A549 treated with DMSO at 1 μM for 4 hours (cell line): ENCODE measurements around the gene CCNQ. TPM values are rescaled to one million over a fixed set of nuclear protein-coding genes. Genes with fewer than 3 reads are reported as not detected.

Experiments used
- total RNA-seq: library from RNA; stranded (reverse); fragments of 200-300 nt; extraction: Qiagen RNA extraction; gene quantifications from 5 replicates; pipeline ENCODE4 v1.2.3, GENCODE V29; 2022; ENCODE audit warnings: low read depth

The CCNQ gene
- 37.2 to 55.3 TPM (median 50.7 TPM) in 5 replicates for total RNA-seq

GRCh38 chrX:153598541-153599191, at the start of gene CCNQ:
Gene CCNQ (minus strand): TSS chrX:153599139. CDS start chrX:153599073, 66 bp downstream.

GRCh38 chrX:153646620-153647373, 47.9 kb upstream of the CCNQ start, which contains the start of gene DUSP9:
Gene DUSP9 (plus strand): TSS chrX:153647203. CDS start chrX:153647954, 751 bp downstream.

Other genes starting within 250 kb of the CCNQ start
- 0.03 to 0.04 TPM in 2 of 5 replicates, not detected in the others for gene PNMA6E, start 197.8 kb downstream of the CCNQ start, total RNA-seq
- 0.39 to 0.69 TPM (median 0.56 TPM) in 5 replicates for gene ZFP92, start 187.7 kb downstream of the CCNQ start, total RNA-seq
- 1.1 to 2.0 TPM (median 1.6 TPM) in 5 replicates for gene TREX2, start 153.1 kb downstream of the CCNQ start, total RNA-seq
- 53.6 to 60.7 TPM (median 57.7 TPM) in 5 replicates for gene HAUS7, start 128.6 kb downstream of the CCNQ start, total RNA-seq
- gene BGN, start 104.2 kb downstream of the CCNQ start, total RNA-seq, result not detected in 5 replicates
- 0.04 to 0.25 TPM (median 0.09 TPM) in 5 replicates for gene ATP2B3, start 81.5 kb downstream of the CCNQ start, total RNA-seq
- 0.84 to 1.6 TPM (median 1.2 TPM) in 5 replicates for gene DUSP9, start 48.1 kb upstream of the CCNQ start, total RNA-seq
- gene PNCK, start 74.7 kb upstream of the CCNQ start, total RNA-seq, result 0.19 to 0.58 TPM (median 0.25 TPM) in 3 of 5 replicates, not detected in the others
- gene SLC6A8, start 88.8 kb upstream of the CCNQ start, total RNA-seq, result 10.4 to 12.4 TPM (median 12.0 TPM) in 5 replicates
- 335 to 456 TPM (median 363 TPM) in 5 replicates for gene BCAP31, start 125.2 kb upstream of the CCNQ start, total RNA-seq
- 2.4 to 4.1 TPM (median 3.4 TPM) in 5 replicates for gene ABCD1, start 125.7 kb upstream of the CCNQ start, total RNA-seq
- gene PLXNB3, start 165.1 kb upstream of the CCNQ start, total RNA-seq, result 1.3 to 4.6 TPM (median 3.7 TPM) in 5 replicates
- 0.03 to 0.13 TPM (median 0.07 TPM) in 4 of 5 replicates, not detected in the other for gene SRPK3, start 181.9 kb upstream of the CCNQ start, total RNA-seq
- 53.9 to 64.2 TPM (median 61.9 TPM) in 5 replicates for gene IDH3G, start 195.2 kb upstream of the CCNQ start, total RNA-seq
- 379 to 436 TPM (median 396 TPM) in 5 replicates for gene SSR4, start 195.5 kb upstream of the CCNQ start, total RNA-seq
- gene PDZD4, start 231.4 kb upstream of the CCNQ start, total RNA-seq, result 3.2 to 4.1 TPM (median 3.4 TPM) in 5 replicates